Cerebellar cortex (tissue), 1 donor: ENCODE results near the gene NUSAP1.
"Not testable (repeated sequence)": the region's sequence is repeated elsewhere in the genome, so short reads cannot be mapped to it uniquely, and the experiment has no call there.

Experiments
- DNase-seq: peaks from one replicate; pipeline ENCODE4 v3.0.0-alpha.2; 2015; ENCODE audit warnings: low spot score

NUSAP1 gene

GRCh38 chr15:41333026-41333562, 413 bp downstream of the NUSAP1 start:
- no peak for DNase-seq

GRCh38 chr15:41334293-41335120, 1.8 kb downstream of the NUSAP1 start:
- no peak for DNase-seq

GRCh38 chr15:41336549-41336948, 3.9 kb downstream of the NUSAP1 start:
- no peak for DNase-seq

- DNase-seq: no peak
These were observed 4.4 kb downstream of the NUSAP1 start for GRCh38 chr15:41337047-41337446.

GRCh38 chr15:41337631-41338522, 5.2 kb downstream of the NUSAP1 start:
- no peak for DNase-seq

- no peak for DNase-seq
These were observed 7.6 kb downstream of the NUSAP1 start for GRCh38 chr15:41340189-41340695.

GRCh38 chr15:41341519-41341918, 8.8 kb downstream of the NUSAP1 start:
- DNase-seq: no peak

- DNase-seq: no peak
These were observed 14.6 kb downstream of the NUSAP1 start for GRCh38 chr15:41347236-41347635.

- no peak for DNase-seq
These were observed 17.5 kb downstream of the NUSAP1 start for GRCh38 chr15:41350057-41350717.

GRCh38 chr15:41354371-41354770, 21.7 kb downstream of the NUSAP1 start:
- DNase-seq: no peak

- DNase-seq: no peak
These were observed 34.7 kb downstream of the NUSAP1 start for GRCh38 chr15:41367418-41367817.

- DNase-seq: no peak
These were observed 45.3 kb downstream of the NUSAP1 start for GRCh38 chr15:41377978-41378377.

- not testable (repeated sequence) for DNase-seq
These were observed 51.5 kb downstream of the NUSAP1 start for GRCh38 chr15:41383974-41384749.

- no peak for DNase-seq
These were observed 55.0 kb downstream of the NUSAP1 start for GRCh38 chr15:41387646-41388045.

- DNase-seq: no peak
These were observed 60.0 kb downstream of the NUSAP1 start for GRCh38 chr15:41392659-41393058.

GRCh38 chr15:41394924-41395323, 62.2 kb downstream of the NUSAP1 start:
- no peak for DNase-seq

GRCh38 chr15:41396111-41396510, 63.4 kb downstream of the NUSAP1 start:
- DNase-seq: no peak

- DNase-seq: no peak
These were observed 69.2 kb downstream of the NUSAP1 start for GRCh38 chr15:41401904-41402267.

- no peak for DNase-seq
These were observed 74.7 kb downstream of the NUSAP1 start for GRCh38 chr15:41407341-41407740.

GRCh38 chr15:41408234-41408641, 75.6 kb downstream of the NUSAP1 start:
- no peak for DNase-seq

GRCh38 chr15:41411031-41411430, 78.3 kb downstream of the NUSAP1 start:
- no peak for DNase-seq
